CD4-positive, alpha-beta memory T cell (primary cell): ENCODE data around the gene PTGFRN. TPM values are rescaled to one million over a fixed set of nuclear protein-coding genes. Genes with fewer than 3 reads are reported as not detected.

Experiments
- CTCF ChIA-PET: fragments of 350-600 bp; sonication (Branson Sonifier 250); formaldehyde crosslinking; loops from one replicate; lab custom pipeline; 2021; ENCODE audit warnings: inconsistent platforms; ENCODE audit not compliant: partially characterized antibody; lab: Charles Lee
- POLR2A ChIA-PET: fragments of 350-600 bp; sonication (Branson Sonifier 250); formaldehyde crosslinking; loops from one replicate; lab custom pipeline; 2021; ENCODE audit not compliant: partially characterized antibody; lab: Charles Lee
- DNase-seq, 5 donors: peaks; one replicate each; pipeline versions ENCODE4 v3.0.0 to v3.0.0-alpha.2; 2020 to 2022; ENCODE audit warnings: mixed read lengths in 1 of 5
- H3K27ac ChIP-seq: one replicate; pipeline ENCODE4 v1.7.0; 2013; ENCODE audit warnings: low read depth, low read length
- H3K27me3 ChIP-seq: 2 replicates; pipeline ENCODE4 v1.7.0; 2013; ENCODE audit warnings: mild to moderate bottlenecking, low read length, moderate library complexity; ENCODE audit not compliant: insufficient read depth
- H3K36me3 ChIP-seq: 2 replicates; pipeline ENCODE4 v1.7.0; 2013; ENCODE audit warnings: mild to moderate bottlenecking, low read length, moderate library complexity; ENCODE audit not compliant: insufficient read depth
- H3K4me1 ChIP-seq: 2 replicates; pipeline ENCODE4 v1.7.0; 2013; ENCODE audit warnings: mild to moderate bottlenecking, low read length, moderate library complexity; ENCODE audit not compliant: insufficient read depth
- H3K4me3 ChIP-seq, 2 donors: one replicate each; pipeline ENCODE4 v1.7.0; 2013; ENCODE audit warnings: low read length in 2 of 2, mild to moderate bottlenecking in 1 of 2
- H3K9me3 ChIP-seq, 2 donors: one replicate each; pipeline ENCODE4 v1.7.0; 2013; ENCODE audit warnings: low read length in 2 of 2, control low read depth in 1 of 2; ENCODE audit not compliant: control insufficient read depth in 1 of 2
- H3K27ac Mint-ChIP-seq, 7 donors: one replicate each; pipeline ENCODE4 v1.8.0; 2020 to 2021; ENCODE audit warnings: mixed read lengths in 7 of 7, mild to moderate bottlenecking in 6 of 7, inconsistent platforms in 3 of 7, moderate library complexity in 3 of 7
- H3K27me3 Mint-ChIP-seq, 2 donors: one replicate each; pipeline ENCODE4 v1.8.0; 2020 to 2021; ENCODE audit warnings: mixed read lengths in 2 of 2
- H3K36me3 Mint-ChIP-seq, 2 donors: one replicate each; pipeline ENCODE4 v1.8.0; 2020 to 2021; ENCODE audit warnings: mixed read lengths in 2 of 2, inconsistent platforms in 1 of 2, mild to moderate bottlenecking in 1 of 2
- H3K4me1 Mint-ChIP-seq, 4 donors: one replicate each; pipeline ENCODE4 v1.8.0; 2020 to 2021; ENCODE audit warnings: mixed read lengths in 4 of 4, mild to moderate bottlenecking in 1 of 4
- H3K4me3 Mint-ChIP-seq, 8 donors: one replicate each; pipeline ENCODE4 v1.8.0; 2020 to 2021; ENCODE audit warnings: mixed read lengths in 8 of 8, mild to moderate bottlenecking in 7 of 8, moderate library complexity in 6 of 8, inconsistent platforms in 3 of 8
- H3K9me3 Mint-ChIP-seq, 8 donors: one replicate each; pipeline ENCODE4 v1.8.0; 2020 to 2021; ENCODE audit warnings: mixed read lengths in 8 of 8, mild to moderate bottlenecking in 5 of 8, inconsistent platforms in 3 of 8, moderate library complexity in 1 of 8
- intact Hi-C: fragments of 100-400 bp; cut with micrococcal nuclease; formaldehyde crosslinking; loops from one replicate; pipeline ENCODE4 v1.15.1; 2023
- polyA plus RNA-seq, 2 donors: library from polyadenylated mRNA; unstranded; fragments of 300-500 nt; fragmentation: Illumina TruSeq; gene quantifications; one replicate each; pipeline ENCODE4 v1.2.3, GENCODE V29; 2021
- total RNA-seq, 2 experiments: library from RNA; stranded (reverse); gene quantifications; one replicate each; pipeline ENCODE4 v1.2.3, GENCODE V29; 2021

PTGFRN gene
- total and polyA plus RNA-seq, 4 experiments from 2014 or later: 0.39 to 0.55 (median 0.44) TPM; not detected in 1

- peak overlapping the region; percentile 74 to 98 (median 95) for H3K27ac Mint-ChIP-seq
- H3K36me3 Mint-ChIP-seq: no peaks in the 10 kb centered on the region
- Histone ChIP-seq H3K4me3 (peak overlapping the region; percentile 44 to 59), H3K27ac (peak overlapping the region; percentile 51), H3K36me3 (no peaks in the 10 kb centered on the region), H3K4me1 (peaks cover 34% of the 10 kb centered on the region), H3K9me3 (no peaks in the 10 kb centered on the region), H3K27me3 (no peaks in the 10 kb centered on the region)
- DNase-seq: peak; percentile 64 to 78 (median 74)
- ChIA-PET CTCF (interaction anchor here (0.8 to 2.8 kb wide), 13 partner anchors 14 to 262 kb away, joined by 3 to 17 read pairs (median 7); partner anchors contain the start of genes CD101 and TTF2), POLR2A (interaction anchor here (0.6 to 2.7 kb wide), 39 partner anchors 8 to 619 kb away, joined by 3 to 31 read pairs (median 5); partner anchors contain the start of genes CD101, CD2, TENT5C and TTF2)
- H3K4me1 Mint-ChIP-seq: peaks cover 25 to 42% (median 31%) of the 10 kb centered on the region in 4 donors
- no peaks in the 10 kb centered on the region for H3K27me3 Mint-ChIP-seq
- peaks cover 0 to 2% (median 0%) of the 10 kb centered on the region in 8 donors for H3K9me3 Mint-ChIP-seq
- peak overlapping the region; percentile 83 to 94 (median 88) for H3K4me3 Mint-ChIP-seq
- intact Hi-C loops: loop anchor here (2.0 to 5.0 kb wide), 3 partner anchors 64 to 250 kb away; partner anchors contain the start of gene TTF2
Observed at GRCh38 chr1:116987256-116987555, 77.5 kb downstream of the PTGFRN start.

- Mint-ChIP-seq H3K27me3 (no peaks in the 10 kb centered on the region), H3K27ac (peak overlapping the region in 3 of 7 donors; percentile 59 to 96 (median 74)), H3K4me3 (peak overlapping the region in 3 of 8 donors; percentile 25 to 94 (median 42)), H3K9me3 (peaks cover 0 to 2% (median 0%) of the 10 kb centered on the region in 8 donors), H3K36me3 (no peaks in the 10 kb centered on the region), H3K4me1 (peaks cover 25 to 42% (median 31%) of the 10 kb centered on the region in 4 donors)
- H3K27me3 ChIP-seq: no peaks in the 10 kb centered on the region
- no peaks in the 10 kb centered on the region for H3K9me3 ChIP-seq
- H3K27ac ChIP-seq: no peak overlapping the region
- peaks cover 36% of the 10 kb centered on the region for H3K4me1 ChIP-seq
- H3K4me3 ChIP-seq: no peak overlapping the region
- DNase-seq: no peak
- no peaks in the 10 kb centered on the region for H3K36me3 ChIP-seq
- ChIA-PET POLR2A (interaction anchor here (0.8 to 2.7 kb wide), 5 partner anchors 12 to 250 kb away, joined by 3 to 31 read pairs (median 13); partner anchors contain the start of gene CD101), CTCF (no interaction called here)
- intact Hi-C loops: loop anchor here (5.0 kb wide), 1 partner anchor 251 kb away; no protein-coding TSS in a partner anchor
Observed at GRCh38 chr1:116988248-116988647, 78.5 kb downstream of the PTGFRN start.

GRCh38 chr1:116988908-116989307 is 79.2 kb downstream of the PTGFRN start:
- intact Hi-C loops: loop anchor here (5.0 kb wide), 1 partner anchor 252 kb away; no protein-coding TSS in a partner anchor
- CTCF ChIA-PET: interaction anchor here (1.4 kb wide), 1 partner anchor 67 kb away, joined by 3 read pairs; no protein-coding TSS in a partner anchor
- H3K36me3 Mint-ChIP-seq: no peaks in the 10 kb centered on the region
- peaks cover 36% of the 10 kb centered on the region for H3K4me1 ChIP-seq
- no peak overlapping the region for H3K4me3 Mint-ChIP-seq
- DNase-seq: no peak
- no peaks in the 10 kb centered on the region for H3K27me3 ChIP-seq
- H3K9me3 Mint-ChIP-seq: peaks cover 0 to 2% (median 0%) of the 10 kb centered on the region in 8 donors
- H3K36me3 ChIP-seq: no peaks in the 10 kb centered on the region
- H3K27me3 Mint-ChIP-seq: no peaks in the 10 kb centered on the region
- POLR2A ChIA-PET: interaction anchor here (0.8 kb wide), 1 partner anchor 12 kb away, joined by 3 read pairs; the partner anchor contains the start of gene CD101
- no peak overlapping the region for H3K27ac ChIP-seq
- H3K27ac Mint-ChIP-seq: no peak overlapping the region
- H3K9me3 ChIP-seq: no peaks in the 10 kb centered on the region
- no peak overlapping the region for H3K4me3 ChIP-seq
- peaks cover 25 to 42% (median 31%) of the 10 kb centered on the region in 4 donors for H3K4me1 Mint-ChIP-seq

- no peaks in the 10 kb centered on the region for H3K9me3 ChIP-seq
- Mint-ChIP-seq H3K36me3 (no peaks in the 10 kb centered on the region), H3K9me3 (peaks cover 0 to 2% (median 0%) of the 10 kb centered on the region in 8 donors), H3K4me3 (no peak overlapping the region), H3K27ac (no peak overlapping the region), H3K27me3 (no peaks in the 10 kb centered on the region), H3K4me1 (peaks cover 25 to 38% (median 31%) of the 10 kb centered on the region in 4 donors)
- ChIA-PET POLR2A (no interaction called here), CTCF (interaction anchor here (1.4 kb wide), 1 partner anchor 66 kb away, joined by 3 read pairs; no protein-coding TSS in a partner anchor)
- peaks cover 36% of the 10 kb centered on the region for H3K4me1 ChIP-seq
- no peak overlapping the region for H3K27ac ChIP-seq
- no peaks in the 10 kb centered on the region for H3K27me3 ChIP-seq
- no peak overlapping the region for H3K4me3 ChIP-seq
- intact Hi-C loops: loop anchor here (5.0 kb wide), 1 partner anchor 253 kb away; no protein-coding TSS in a partner anchor
- no peaks in the 10 kb centered on the region for H3K36me3 ChIP-seq
- DNase-seq: no peak
Observed at GRCh38 chr1:116989835-116990234, 80.1 kb downstream of the PTGFRN start.

- Histone ChIP-seq H3K9me3 (no peaks in the 10 kb centered on the region), H3K36me3 (no peaks in the 10 kb centered on the region), H3K27me3 (no peaks in the 10 kb centered on the region), H3K4me3 (no peak overlapping the region), H3K27ac (no peak overlapping the region), H3K4me1 (peaks cover 35% of the 10 kb centered on the region)
- CTCF ChIA-PET: interaction anchor here (2.1 kb wide), 1 partner anchor 10 kb away, joined by 5 read pairs; the partner anchor contains the start of gene CD101
- POLR2A ChIA-PET: no interaction called here
- intact Hi-C loops: no loop called here
- H3K27ac Mint-ChIP-seq: no peak overlapping the region
- no peak for DNase-seq
- no peaks in the 10 kb centered on the region for H3K9me3 Mint-ChIP-seq
- H3K36me3 Mint-ChIP-seq: no peaks in the 10 kb centered on the region
- H3K4me3 Mint-ChIP-seq: no peak overlapping the region
- H3K4me1 Mint-ChIP-seq: peaks cover 25 to 38% (median 31%) of the 10 kb centered on the region in 4 donors
- no peaks in the 10 kb centered on the region for H3K27me3 Mint-ChIP-seq
Observed at GRCh38 chr1:116990612-116991151, 81.0 kb downstream of the PTGFRN start.

- POLR2A ChIA-PET: interaction anchor here (1.4 to 2.0 kb wide), 2 partner anchors 9 to 12 kb away, joined by 4 to 10 read pairs; no protein-coding TSS in a partner anchor
- Mint-ChIP-seq H3K36me3 (no peaks in the 10 kb centered on the region), H3K4me3 (peak overlapping the region in 7 of 8 donors; percentile 33 to 81 (median 66)), H3K27ac (peak overlapping the region in 4 of 7 donors; percentile 10 to 71 (median 68)), H3K9me3 (no peaks in the 10 kb centered on the region), H3K27me3 (no peaks in the 10 kb centered on the region), H3K4me1 (peaks cover 22 to 32% (median 27%) of the 10 kb centered on the region in 4 donors)
- no peak overlapping the region for H3K4me3 ChIP-seq
- no peak overlapping the region for H3K27ac ChIP-seq
- H3K9me3 ChIP-seq: no peaks in the 10 kb centered on the region
- no peaks in the 10 kb centered on the region for H3K27me3 ChIP-seq
- H3K36me3 ChIP-seq: no peaks in the 10 kb centered on the region
- intact Hi-C loops: no loop called here
- H3K4me1 ChIP-seq: peaks cover 29% of the 10 kb centered on the region
- CTCF ChIA-PET: interaction anchor here (2.1 kb wide), 1 partner anchor 10 kb away, joined by 5 read pairs; the partner anchor contains the start of gene CD101
- no peak for DNase-seq
Observed at GRCh38 chr1:116991171-116991845, 81.6 kb downstream of the PTGFRN start.
